ENCODE data around the gene CCDC158.
"Not testable (repeated sequence)": the region's sequence is repeated elsewhere in the genome, so short reads cannot be mapped to it uniquely, and the experiment has no call there.

Gene CCDC158

GRCh38 chr4:76420762-76421581 lies at the start of gene CCDC158:
Gene CCDC158, minus strand, starts transcription at chr4:76421141. Its CDS starts 17,934 bp downstream, at chr4:76403207.
- DNase-seq = peak; percentile 3

GRCh38 chr4:76470532-76470931 lies 49.6 kb upstream of the CCDC158 start:
- DNase-seq = no peak

- DNase-seq = no peak
Measured at GRCh38 chr4:76470064-76470463, 49.1 kb upstream of the CCDC158 start.

- no peak for DNase-seq
Measured at GRCh38 chr4:76463568-76463967, 42.6 kb upstream of the CCDC158 start.

- DNase-seq = no peak
Measured at GRCh38 chr4:76459291-76459723, 38.4 kb upstream of the CCDC158 start.

- DNase-seq = no peak
Measured at GRCh38 chr4:76458825-76459224, 37.9 kb upstream of the CCDC158 start.

GRCh38 chr4:76458297-76458696 lies 37.4 kb upstream of the CCDC158 start:
- no peak for DNase-seq

- DNase-seq = no peak
Measured at GRCh38 chr4:76457885-76458284, 36.9 kb upstream of the CCDC158 start.

GRCh38 chr4:76454073-76454472 lies 33.1 kb upstream of the CCDC158 start:
- DNase-seq = not testable (repeated sequence)

- no peak for DNase-seq
Measured at GRCh38 chr4:76453232-76453631, 32.3 kb upstream of the CCDC158 start.

- no peak for DNase-seq
Measured at GRCh38 chr4:76449833-76450232, 28.9 kb upstream of the CCDC158 start.

- DNase-seq = no peak
Measured at GRCh38 chr4:76449362-76449767, 28.4 kb upstream of the CCDC158 start.

GRCh38 chr4:76448211-76448610 lies 27.3 kb upstream of the CCDC158 start:
- no peak for DNase-seq

GRCh38 chr4:76447393-76447851 lies 26.5 kb upstream of the CCDC158 start:
- DNase-seq = no peak

GRCh38 chr4:76445911-76446310 lies 25.0 kb upstream of the CCDC158 start:
- DNase-seq = no peak

- no peak for DNase-seq
Measured at GRCh38 chr4:76443376-76443775, 22.4 kb upstream of the CCDC158 start.

- no peak for DNase-seq
Measured at GRCh38 chr4:76442807-76443206, 21.9 kb upstream of the CCDC158 start.

- no peak for DNase-seq
Measured at GRCh38 chr4:76441881-76442280, 20.9 kb upstream of the CCDC158 start.

- DNase-seq = no peak
Measured at GRCh38 chr4:76439491-76439890, 18.6 kb upstream of the CCDC158 start.

GRCh38 chr4:76435528-76436319 lies 14.8 kb upstream of the CCDC158 start:
- no peak for DNase-seq

- DNase-seq = no peak
Measured at GRCh38 chr4:76434901-76435527, 14.1 kb upstream of the CCDC158 start, which contains the start of gene SHROOM3. Gene SHROOM3, plus strand, starts transcription at chr4:76435229. Its CDS starts 824 bp downstream, at chr4:76436053.

- no peak for DNase-seq
Measured at GRCh38 chr4:76430519-76431388, 9.8 kb upstream of the CCDC158 start.

All from CD4-positive, alpha-beta T cell treated with Interleukin-17A for 4 hours (primary cell).